ENCODE measurements around the gene COL8A2.

The COL8A2 gene

DNA sequence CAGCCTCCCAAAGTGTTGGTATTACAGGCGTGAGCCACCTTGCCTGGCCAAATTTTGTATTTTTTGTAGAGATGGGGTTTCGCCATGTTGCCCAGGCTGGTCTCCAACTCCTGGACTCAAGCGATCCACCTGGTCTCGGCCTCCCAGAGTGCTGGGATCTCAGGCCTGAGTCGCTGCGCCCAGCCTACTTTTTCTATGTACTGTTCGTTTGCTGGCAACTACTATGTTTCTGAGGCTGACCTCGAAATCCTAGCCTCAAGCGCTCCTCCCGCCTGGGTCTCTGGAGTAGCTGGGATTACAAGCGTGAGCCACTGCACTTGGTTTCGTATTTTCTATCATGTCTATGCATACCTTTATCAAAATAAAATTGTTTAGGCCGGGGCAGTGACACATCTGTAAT is 41.8 kb downstream of the COL8A2 start:
- no peaks in the 10 kb centered on the region for H3K9me2 ChIP-seq (replicated peaks; ENCODE audit: insufficient read depth, low read length)
- no peaks in the 10 kb centered on the region for H3K36me3 ChIP-seq (ENCODE audit: low read length)
- H3K4me2 ChIP-seq (ENCODE audit: low read depth, low read length, poor library complexity, severe bottlenecking) = no peak overlapping the region
- H3K27ac ChIP-seq (ENCODE audit: low read depth, low read length) = no peak overlapping the region
- H2AFZ ChIP-seq (ENCODE audit: low read depth, low read length, severe bottlenecking) = no peak overlapping the region
- no peak for TF ChIP-seq EZH2phosphoT487 (conservative IDR thresholded peaks at IDR 0.05; ENCODE audit: low read length)
- TF ChIP-seq, protein P1, sequence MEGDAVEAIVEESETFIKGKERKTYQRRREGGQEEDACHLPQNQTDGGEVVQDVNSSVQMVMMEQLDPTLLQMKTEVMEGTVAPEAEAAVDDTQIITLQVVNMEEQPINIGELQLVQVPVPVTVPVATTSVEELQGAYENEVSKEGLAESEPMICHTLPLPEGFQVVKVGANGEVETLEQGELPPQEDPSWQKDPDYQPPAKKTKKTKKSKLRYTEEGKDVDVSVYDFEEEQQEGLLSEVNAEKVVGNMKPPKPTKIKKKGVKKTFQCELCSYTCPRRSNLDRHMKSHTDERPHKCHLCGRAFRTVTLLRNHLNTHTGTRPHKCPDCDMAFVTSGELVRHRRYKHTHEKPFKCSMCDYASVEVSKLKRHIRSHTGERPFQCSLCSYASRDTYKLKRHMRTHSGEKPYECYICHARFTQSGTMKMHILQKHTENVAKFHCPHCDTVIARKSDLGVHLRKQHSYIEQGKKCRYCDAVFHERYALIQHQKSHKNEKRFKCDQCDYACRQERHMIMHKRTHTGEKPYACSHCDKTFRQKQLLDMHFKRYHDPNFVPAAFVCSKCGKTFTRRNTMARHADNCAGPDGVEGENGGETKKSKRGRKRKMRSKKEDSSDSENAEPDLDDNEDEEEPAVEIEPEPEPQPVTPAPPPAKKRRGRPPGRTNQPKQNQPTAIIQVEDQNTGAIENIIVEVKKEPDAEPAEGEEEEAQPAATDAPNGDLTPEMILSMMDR (IDR thresholded peaks at IDR 0.05; ENCODE audit: insufficient read depth, low read length, poor library complexity, severe bottlenecking) = no peak
- no peak overlapping the region for H3K4me3 ChIP-seq (ENCODE audit: insufficient read depth, low read length, poor library complexity, severe bottlenecking)
- no peaks in the 10 kb centered on the region for H3K27me3 ChIP-seq (ENCODE audit: low read length)
- no peaks in the 10 kb centered on the region for H3F3A ChIP-seq (ENCODE audit: insufficient read depth)
- H3K9me3 ChIP-seq (ENCODE audit: insufficient read depth, low read length) = no peaks in the 10 kb centered on the region
- no peaks in the 10 kb centered on the region for H4K20me1 ChIP-seq (ENCODE audit: low read depth, low read length)
- H3K79me2 ChIP-seq (ENCODE audit: insufficient read depth, low read length) = no peaks in the 10 kb centered on the region
- no peak overlapping the region for H3K9ac ChIP-seq (ENCODE audit: low read length)

DNA sequence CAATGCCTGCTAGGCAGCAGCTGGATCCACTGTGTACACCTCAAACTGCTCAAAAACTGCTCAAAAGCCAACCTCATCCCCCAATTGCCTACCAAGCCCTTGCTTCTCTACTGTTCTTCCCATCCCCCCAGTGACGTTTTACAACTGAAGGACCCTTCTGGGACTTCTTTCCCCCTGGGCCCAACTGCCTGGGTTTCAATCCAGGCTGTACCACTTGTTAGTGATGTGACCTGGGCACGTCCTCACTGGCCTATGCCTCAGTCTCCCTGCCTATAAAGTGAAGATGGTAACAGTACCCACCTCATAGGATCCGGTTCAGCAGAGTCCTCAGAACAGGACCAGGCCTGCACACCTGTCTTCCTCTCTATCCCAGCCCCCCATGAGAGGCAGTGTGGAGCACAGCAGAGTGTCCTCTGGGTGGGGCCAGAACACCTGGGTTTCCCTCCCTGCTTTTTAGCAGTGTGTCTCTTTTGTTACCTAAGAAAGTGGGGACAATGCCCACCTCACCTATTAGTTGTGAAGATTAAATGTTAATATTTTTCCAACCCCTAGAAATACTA is 43.0 kb downstream of the COL8A2 start:
- Histone ChIP-seq H3K9ac (ENCODE audit: low read length) (no peak overlapping the region), H3K4me3 (ENCODE audit: insufficient read depth, low read length, poor library complexity, severe bottlenecking) (no peak overlapping the region), H3K9me3 (ENCODE audit: insufficient read depth, low read length) (no peaks in the 10 kb centered on the region), H2AFZ (ENCODE audit: low read depth, low read length, severe bottlenecking) (no peak overlapping the region), H3K9me2 (replicated peaks; ENCODE audit: insufficient read depth, low read length) (no peaks in the 10 kb centered on the region), H3K79me2 (ENCODE audit: insufficient read depth, low read length) (no peaks in the 10 kb centered on the region), H3K27me3 (ENCODE audit: low read length) (no peaks in the 10 kb centered on the region), H4K20me1 (ENCODE audit: low read depth, low read length) (no peaks in the 10 kb centered on the region), H3K4me2 (ENCODE audit: low read depth, low read length, poor library complexity, severe bottlenecking) (no peak overlapping the region), H3K36me3 (ENCODE audit: low read length) (no peaks in the 10 kb centered on the region), H3F3A (ENCODE audit: insufficient read depth) (no peaks in the 10 kb centered on the region), H3K27ac (ENCODE audit: low read depth, low read length) (no peak overlapping the region)
- no peak for TF ChIP-seq EZH2phosphoT487 (conservative IDR thresholded peaks at IDR 0.05; ENCODE audit: low read length)
- TF ChIP-seq, protein P1 (IDR thresholded peaks at IDR 0.05; ENCODE audit: insufficient read depth, low read length, poor library complexity, severe bottlenecking) = no peak

DNA sequence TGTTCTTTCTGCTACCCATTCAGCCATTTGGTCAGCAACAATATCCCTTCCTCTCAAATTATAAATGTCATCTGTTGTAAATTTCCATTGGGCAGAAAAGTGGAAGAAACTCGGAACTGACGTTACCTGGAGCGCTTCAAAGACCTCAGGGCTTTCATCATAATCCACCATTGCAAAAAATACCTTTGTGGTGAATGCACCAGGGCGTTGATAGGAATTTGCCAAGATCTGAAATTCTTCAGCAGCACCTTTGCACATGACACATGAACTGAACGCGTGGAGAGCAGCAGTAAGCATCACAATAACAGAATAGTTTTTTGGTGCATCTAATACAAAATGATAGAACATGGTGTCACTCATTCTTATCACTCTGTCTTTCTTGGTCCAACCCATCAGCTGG is 44.2 kb downstream of the COL8A2 start:
- Histone ChIP-seq H3K4me2 (ENCODE audit: low read depth, low read length, poor library complexity, severe bottlenecking) (no peak overlapping the region), H2AFZ (ENCODE audit: low read depth, low read length, severe bottlenecking) (no peak overlapping the region)

More for the DNA sequence above, 44.2 kb downstream of the COL8A2 start:
- H3F3A ChIP-seq (ENCODE audit: insufficient read depth) = no peaks in the 10 kb centered on the region
- no peaks in the 10 kb centered on the region for H3K9me3 ChIP-seq (ENCODE audit: insufficient read depth, low read length)
- TF ChIP-seq, protein P1 (IDR thresholded peaks at IDR 0.05; ENCODE audit: insufficient read depth, low read length, poor library complexity, severe bottlenecking) = no peak
- H3K79me2 ChIP-seq (ENCODE audit: insufficient read depth, low read length) = no peaks in the 10 kb centered on the region
- no peak overlapping the region for H3K4me3 ChIP-seq (ENCODE audit: insufficient read depth, low read length, poor library complexity, severe bottlenecking)
- no peaks in the 10 kb centered on the region for H4K20me1 ChIP-seq (ENCODE audit: low read depth, low read length)
- H3K9ac ChIP-seq (ENCODE audit: low read length) = no peak overlapping the region
- H3K9me2 ChIP-seq (replicated peaks; ENCODE audit: insufficient read depth, low read length) = no peaks in the 10 kb centered on the region
- no peaks in the 10 kb centered on the region for H3K36me3 ChIP-seq (ENCODE audit: low read length)
- H3K27ac ChIP-seq (ENCODE audit: low read depth, low read length) = no peak overlapping the region
- no peaks in the 10 kb centered on the region for H3K27me3 ChIP-seq (ENCODE audit: low read length)
